IgD-negative memory B cell (primary cell): ENCODE measurements around the gene SLC24A4. TPM values are rescaled to one million over a fixed set of nuclear protein-coding genes. Genes with fewer than 3 reads are reported as not detected.
A peak's percentile ranks its signal among the peaks of the same experiment; 100 is the strongest.

Experiments used
- H3K27ac Mint-ChIP-seq, 3 donors: one replicate each; pipeline ENCODE4 v1.8.0; 2020 to 2022; ENCODE audit warnings: mild to moderate bottlenecking in 3 of 3, mixed read lengths in 3 of 3, moderate library complexity in 1 of 3
- H3K27me3 Mint-ChIP-seq: one replicate; pipeline ENCODE4 v1.8.0; 2021; ENCODE audit warnings: mixed read lengths
- H3K36me3 Mint-ChIP-seq: one replicate; pipeline ENCODE4 v1.8.0; 2020; ENCODE audit warnings: mild to moderate bottlenecking, mixed read lengths
- H3K4me1 Mint-ChIP-seq, 3 donors: one replicate each; pipeline ENCODE4 v1.8.0; 2020 to 2022; ENCODE audit warnings: mixed read lengths in 3 of 3, mild to moderate bottlenecking in 1 of 3
- H3K4me3 Mint-ChIP-seq, 4 donors: one replicate each; pipeline ENCODE4 v1.8.0; 2020 to 2022; ENCODE audit warnings: mild to moderate bottlenecking in 4 of 4, mixed read lengths in 4 of 4, moderate library complexity in 3 of 4
- H3K9me3 Mint-ChIP-seq, 3 donors: one replicate each; pipeline ENCODE4 v1.8.0; 2020 to 2021; ENCODE audit warnings: mixed read lengths in 3 of 3, mild to moderate bottlenecking in 1 of 3
- polyA plus RNA-seq: library from polyadenylated mRNA; unstranded; fragments of 300-500 nt; fragmentation: Illumina TruSeq; gene quantifications from one replicate; pipeline ENCODE4 v1.2.3, GENCODE V29; 2021

Gene SLC24A4
- polyA plus RNA-seq, 1 donor from 2014 or later = not detected

- Mint-ChIP-seq H3K9me3 (peaks cover 3 to 7% (median 5%) of the 10 kb centered on the region in 3 donors), H3K36me3 (no peaks in the 10 kb centered on the region), H3K4me1 (peaks cover 0 to 7% (median 6%) of the 10 kb centered on the region in 3 donors), H3K4me3 (no peak overlapping the region), H3K27me3 (peaks cover 13% of the 10 kb centered on the region), H3K27ac (no peak overlapping the region)
Observed at GRCh38 chr14:92464156-92464555, 141.2 kb downstream of the SLC24A4 start.

GRCh38 chr14:92464716-92465115 is 141.8 kb downstream of the SLC24A4 start:
- no peak overlapping the region for H3K4me3 Mint-ChIP-seq
- no peak overlapping the region for H3K27ac Mint-ChIP-seq
- H3K4me1 Mint-ChIP-seq = peaks cover 0 to 7% (median 6%) of the 10 kb centered on the region in 3 donors
- no peaks in the 10 kb centered on the region for H3K36me3 Mint-ChIP-seq
- peaks cover 13% of the 10 kb centered on the region for H3K27me3 Mint-ChIP-seq
- H3K9me3 Mint-ChIP-seq = peaks cover 3 to 9% (median 5%) of the 10 kb centered on the region in 3 donors

GRCh38 chr14:92465353-92466055 is 142.5 kb downstream of the SLC24A4 start:
- H3K4me3 Mint-ChIP-seq = no peak overlapping the region
- H3K27me3 Mint-ChIP-seq = peaks cover 9% of the 10 kb centered on the region
- peaks cover 3 to 14% (median 5%) of the 10 kb centered on the region in 3 donors for H3K9me3 Mint-ChIP-seq
- no peaks in the 10 kb centered on the region for H3K36me3 Mint-ChIP-seq
- H3K27ac Mint-ChIP-seq = peak overlapping the region in 1 of 3 donors; percentile 33
- H3K4me1 Mint-ChIP-seq = peaks cover 0 to 7% (median 6%) of the 10 kb centered on the region in 3 donors

GRCh38 chr14:92466059-92466458 is 143.1 kb downstream of the SLC24A4 start:
- Mint-ChIP-seq H3K27ac (peak overlapping the region in 1 of 3 donors; percentile 33), H3K9me3 (peaks cover 3 to 14% (median 5%) of the 10 kb centered on the region in 3 donors), H3K4me3 (no peak overlapping the region), H3K27me3 (peaks cover 9% of the 10 kb centered on the region), H3K36me3 (no peaks in the 10 kb centered on the region), H3K4me1 (peaks cover 0 to 7% (median 6%) of the 10 kb centered on the region in 3 donors)

- Mint-ChIP-seq H3K27ac (no peak overlapping the region), H3K4me3 (no peak overlapping the region), H3K9me3 (peaks cover 3 to 14% (median 5%) of the 10 kb centered on the region in 3 donors), H3K27me3 (peaks cover 4% of the 10 kb centered on the region), H3K36me3 (no peaks in the 10 kb centered on the region), H3K4me1 (peaks cover 0 to 3% (median 0%) of the 10 kb centered on the region in 3 donors)
Observed at GRCh38 chr14:92469515-92469914, 146.6 kb downstream of the SLC24A4 start.

GRCh38 chr14:92470215-92470614 is 147.2 kb downstream of the SLC24A4 start:
- H3K27ac Mint-ChIP-seq = peak overlapping the region in 1 of 3 donors; percentile 27
- H3K36me3 Mint-ChIP-seq = no peaks in the 10 kb centered on the region
- peaks cover 4% of the 10 kb centered on the region for H3K27me3 Mint-ChIP-seq
- H3K9me3 Mint-ChIP-seq = peaks cover 3 to 14% (median 5%) of the 10 kb centered on the region in 3 donors
- peak overlapping the region in 1 of 4 donors; percentile 14 for H3K4me3 Mint-ChIP-seq
- peaks cover 0 to 3% (median 0%) of the 10 kb centered on the region in 3 donors for H3K4me1 Mint-ChIP-seq

- no peak overlapping the region for H3K4me3 Mint-ChIP-seq
- H3K4me1 Mint-ChIP-seq = peaks cover 0 to 3% (median 0%) of the 10 kb centered on the region in 3 donors
- H3K27ac Mint-ChIP-seq = no peak overlapping the region
- H3K27me3 Mint-ChIP-seq = peaks cover 4% of the 10 kb centered on the region
- H3K9me3 Mint-ChIP-seq = peaks cover 3 to 14% (median 5%) of the 10 kb centered on the region in 3 donors
- H3K36me3 Mint-ChIP-seq = no peaks in the 10 kb centered on the region
Observed at GRCh38 chr14:92470811-92471210, 147.8 kb downstream of the SLC24A4 start.

- Mint-ChIP-seq H3K4me3 (no peak overlapping the region), H3K27ac (no peak overlapping the region), H3K4me1 (peaks cover 0 to 3% (median 0%) of the 10 kb centered on the region in 3 donors), H3K9me3 (peaks cover 3 to 14% (median 5%) of the 10 kb centered on the region in 3 donors), H3K27me3 (peaks cover 4% of the 10 kb centered on the region), H3K36me3 (no peaks in the 10 kb centered on the region)
Observed at GRCh38 chr14:92471919-92472318, 149.0 kb downstream of the SLC24A4 start.

- Mint-ChIP-seq H3K36me3 (no peaks in the 10 kb centered on the region), H3K4me3 (no peak overlapping the region), H3K9me3 (peaks cover 0 to 8% (median under 1%) of the 10 kb centered on the region in 3 donors), H3K27ac (no peak overlapping the region), H3K27me3 (peaks cover 4% of the 10 kb centered on the region), H3K4me1 (peaks cover 0 to 3% (median 0%) of the 10 kb centered on the region in 3 donors)
Observed at GRCh38 chr14:92472860-92473259, 149.9 kb downstream of the SLC24A4 start.

GRCh38 chr14:92473261-92473968 is 150.4 kb downstream of the SLC24A4 start:
- Mint-ChIP-seq H3K4me3 (no peak overlapping the region), H3K27ac (no peak overlapping the region), H3K36me3 (no peaks in the 10 kb centered on the region), H3K4me1 (peaks cover 0 to 3% (median 0%) of the 10 kb centered on the region in 3 donors), H3K27me3 (peaks cover 4% of the 10 kb centered on the region), H3K9me3 (peaks cover 0 to 9% (median 3%) of the 10 kb centered on the region in 3 donors)

- H3K4me1 Mint-ChIP-seq = peaks cover 0 to 3% (median 0%) of the 10 kb centered on the region in 3 donors
- H3K27me3 Mint-ChIP-seq = peaks cover 3% of the 10 kb centered on the region
- H3K36me3 Mint-ChIP-seq = no peaks in the 10 kb centered on the region
- H3K27ac Mint-ChIP-seq = no peak overlapping the region
- no peak overlapping the region for H3K4me3 Mint-ChIP-seq
- H3K9me3 Mint-ChIP-seq = peaks cover 0 to 15% (median 4%) of the 10 kb centered on the region in 3 donors
Observed at GRCh38 chr14:92473969-92474535, 151.1 kb downstream of the SLC24A4 start.

- no peaks in the 10 kb centered on the region for H3K36me3 Mint-ChIP-seq
- peak overlapping the region in 1 of 3 donors; percentile 71 for H3K27ac Mint-ChIP-seq
- peaks cover 0 to 14% (median 11%) of the 10 kb centered on the region in 3 donors for H3K9me3 Mint-ChIP-seq
- H3K4me3 Mint-ChIP-seq = no peak overlapping the region
- peaks cover 0 to 3% (median 0%) of the 10 kb centered on the region in 3 donors for H3K4me1 Mint-ChIP-seq
- peaks cover 2% of the 10 kb centered on the region for H3K27me3 Mint-ChIP-seq
Observed at GRCh38 chr14:92475037-92475436, 152.1 kb downstream of the SLC24A4 start.

- Mint-ChIP-seq H3K36me3 (peaks cover 2% of the 10 kb centered on the region), H3K27me3 (peaks cover 2% of the 10 kb centered on the region), H3K9me3 (peaks cover 0 to 12% (median 11%) of the 10 kb centered on the region in 3 donors), H3K4me3 (peak overlapping the region in 1 of 4 donors; percentile 1), H3K27ac (peak overlapping the region in 1 of 3 donors; percentile 71), H3K4me1 (peaks cover 0 to 3% (median 0%) of the 10 kb centered on the region in 3 donors)
Observed at GRCh38 chr14:92475451-92476187, 152.7 kb downstream of the SLC24A4 start.

- no peak overlapping the region for H3K27ac Mint-ChIP-seq
Observed at GRCh38 chr14:92480856-92481255, 157.9 kb downstream of the SLC24A4 start.

More at GRCh38 chr14:92480856-92481255, 157.9 kb downstream of the SLC24A4 start:
- peaks cover 3% of the 10 kb centered on the region for H3K36me3 Mint-ChIP-seq
- H3K4me1 Mint-ChIP-seq = no peaks in the 10 kb centered on the region
- H3K4me3 Mint-ChIP-seq = no peak overlapping the region
- H3K27me3 Mint-ChIP-seq = peaks cover 7% of the 10 kb centered on the region
- peaks cover 0 to 15% (median 13%) of the 10 kb centered on the region in 3 donors for H3K9me3 Mint-ChIP-seq
